Stimulated activated CD8-positive, alpha-beta memory T cell treated with anti-CD3 and anti-CD28 coated beads, Interleukin-7, amount 100 ng/mL, for 4 hours (primary cell): ENCODE measurements around the gene DOCK1.

Source experiments
- DNase-seq, 2 donors: peaks; one replicate each; pipeline ENCODE4 v3.0.0-alpha.2; 2020; ENCODE audit warnings: low read depth in 2 of 2

DOCK1 gene

DNA sequence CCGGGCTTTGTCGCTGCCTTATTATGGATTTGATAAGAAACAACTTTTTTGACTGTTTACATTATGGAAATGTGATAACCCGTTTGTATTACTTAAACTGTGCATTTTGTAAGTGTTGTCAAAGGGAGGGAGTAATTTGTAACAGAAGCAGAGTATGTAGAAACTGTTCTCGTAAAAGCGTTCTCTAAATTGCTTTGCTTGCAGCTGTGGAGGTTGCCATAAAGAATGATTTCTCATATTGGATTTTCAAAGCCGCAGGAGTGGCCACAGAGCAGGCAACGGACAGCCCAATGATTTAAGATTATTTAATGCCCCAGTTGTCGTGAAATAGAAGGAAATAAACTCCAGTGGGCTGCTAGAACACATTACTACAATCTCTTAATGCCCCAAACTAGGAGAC is 405.2 kb downstream of the DOCK1 start:
- DNase-seq, result no peak

DNA sequence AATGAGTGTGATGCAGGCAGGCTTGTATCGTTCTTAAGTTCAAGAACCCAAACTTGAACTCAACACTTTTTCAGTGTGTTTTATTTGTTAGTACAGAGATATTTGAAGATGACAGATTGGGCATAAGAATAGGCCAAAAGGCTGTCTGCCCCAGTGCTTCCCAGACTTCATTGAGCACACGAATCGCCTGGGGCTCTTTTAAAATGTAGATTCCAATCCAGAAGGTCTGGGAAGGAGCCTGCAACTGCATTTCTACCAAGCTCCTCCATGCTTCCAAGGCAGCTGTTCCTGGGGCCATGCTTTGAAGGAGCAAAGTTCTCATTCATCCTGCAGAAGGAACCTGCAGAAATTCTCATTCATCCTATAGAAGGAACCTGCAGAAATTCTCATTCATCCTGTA is 405.7 kb downstream of the DOCK1 start:
- no peak for DNase-seq

DNA sequence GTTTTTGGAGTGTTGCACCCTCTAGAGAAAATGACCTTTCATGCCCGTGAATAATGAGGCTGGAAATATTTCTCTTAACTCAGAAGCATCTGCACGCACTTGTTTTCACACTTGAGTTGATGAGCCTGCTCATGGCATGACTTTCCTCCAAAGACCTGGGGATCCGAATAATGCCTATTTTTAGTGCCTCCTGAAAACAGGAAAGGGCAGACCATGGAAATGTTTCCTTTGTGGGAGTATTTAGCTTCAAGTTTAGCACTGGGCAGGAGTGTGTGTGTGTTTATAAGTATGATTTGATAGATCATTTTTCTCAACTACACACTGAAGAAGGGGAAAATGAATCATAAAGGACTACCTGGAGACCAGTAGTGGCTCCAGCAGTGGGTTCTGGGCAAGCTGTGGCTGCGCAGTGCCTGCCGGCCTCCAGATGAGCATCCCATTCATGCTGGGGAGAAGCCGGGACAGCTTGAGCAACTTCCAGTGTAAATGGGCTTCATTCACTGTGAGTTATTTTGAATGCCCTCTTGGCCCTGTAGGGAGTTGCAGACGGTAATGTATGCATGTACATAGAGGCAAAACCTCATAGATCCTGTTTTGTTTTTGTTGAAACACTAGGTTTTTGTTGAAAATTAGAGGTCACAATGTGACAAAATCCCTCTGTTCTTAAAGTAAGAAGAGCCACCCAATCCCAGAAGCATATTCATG is 408.9 kb downstream of the DOCK1 start:
- no peak for DNase-seq

- DNase-seq, result no peak
Measured at GRCh38 chr10:127314797-127315196, 409.6 kb downstream of the DOCK1 start.

- DNase-seq, result no peak
Measured at GRCh38 chr10:127315888-127316287, 410.7 kb downstream of the DOCK1 start.

GRCh38 chr10:127318396-127318795 is 413.2 kb downstream of the DOCK1 start:
- DNase-seq, result no peak

DNA sequence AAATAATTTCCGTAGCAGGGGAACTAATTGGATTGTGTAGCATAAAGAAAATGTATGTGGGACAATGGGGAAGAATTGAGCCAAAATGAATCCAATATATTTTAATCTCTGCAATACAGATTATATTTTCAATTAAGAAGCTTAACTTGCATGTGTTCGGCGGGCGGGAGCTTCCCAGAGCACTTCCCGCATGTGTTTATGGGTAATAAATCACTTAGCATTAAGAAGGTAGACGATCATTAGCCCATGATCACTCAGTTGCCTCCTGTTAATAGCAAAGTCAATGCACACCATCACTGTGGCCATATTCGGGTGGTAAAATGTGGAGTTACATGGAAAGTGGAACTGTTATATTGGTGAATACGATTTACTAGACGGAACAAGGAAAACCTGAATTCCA is 414.0 kb downstream of the DOCK1 start:
- no peak for DNase-seq

GRCh38 chr10:127319691-127320090 is 414.5 kb downstream of the DOCK1 start:
- no peak for DNase-seq

DNA sequence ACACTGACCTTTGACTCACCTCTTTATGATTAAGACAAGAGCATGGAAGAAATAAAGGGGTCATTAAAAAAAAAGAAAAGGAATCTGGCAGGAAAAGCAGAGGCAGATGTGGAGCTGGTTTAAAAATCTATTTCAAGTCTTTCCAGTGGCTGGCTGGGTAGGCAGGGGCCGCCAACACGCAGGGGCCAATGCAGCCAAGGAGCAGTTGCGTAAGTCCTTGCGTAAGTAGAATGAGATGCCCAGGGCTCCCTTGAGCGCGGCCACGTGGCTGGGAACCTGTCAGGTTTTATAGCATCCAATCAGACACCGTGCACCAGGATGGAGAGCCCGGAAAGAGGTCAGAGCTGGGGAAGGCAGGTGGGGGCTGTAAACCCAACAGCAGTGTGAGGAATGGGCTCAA is 414.9 kb downstream of the DOCK1 start:
- no peak for DNase-seq

DNA sequence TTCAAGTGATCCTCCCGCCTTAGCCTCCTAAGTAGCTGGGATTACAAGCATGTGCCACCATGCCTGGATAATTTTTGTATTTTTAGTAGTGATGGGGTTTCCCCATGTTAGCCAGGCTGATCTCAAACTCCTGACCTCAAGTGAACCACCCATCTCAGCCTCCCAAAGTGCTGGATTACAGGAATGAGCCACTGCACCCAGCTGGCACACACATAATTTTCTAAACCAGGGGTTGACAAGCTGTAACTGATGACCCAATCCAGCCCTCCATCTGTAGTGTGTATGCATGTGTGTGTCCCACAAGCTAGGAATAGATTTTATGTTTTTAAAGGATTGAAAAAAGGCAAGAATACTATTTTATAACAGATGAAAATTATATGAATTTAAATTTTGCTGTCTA is 417.1 kb downstream of the DOCK1 start:
- no peak for DNase-seq

GRCh38 chr10:127325506-127325905 is 420.3 kb downstream of the DOCK1 start:
- no peak for DNase-seq

GRCh38 chr10:127326883-127327282 is 421.7 kb downstream of the DOCK1 start:
- no peak for DNase-seq

- DNase-seq, result no peak
Measured at GRCh38 chr10:127331696-127332095, 426.5 kb downstream of the DOCK1 start.

DNA sequence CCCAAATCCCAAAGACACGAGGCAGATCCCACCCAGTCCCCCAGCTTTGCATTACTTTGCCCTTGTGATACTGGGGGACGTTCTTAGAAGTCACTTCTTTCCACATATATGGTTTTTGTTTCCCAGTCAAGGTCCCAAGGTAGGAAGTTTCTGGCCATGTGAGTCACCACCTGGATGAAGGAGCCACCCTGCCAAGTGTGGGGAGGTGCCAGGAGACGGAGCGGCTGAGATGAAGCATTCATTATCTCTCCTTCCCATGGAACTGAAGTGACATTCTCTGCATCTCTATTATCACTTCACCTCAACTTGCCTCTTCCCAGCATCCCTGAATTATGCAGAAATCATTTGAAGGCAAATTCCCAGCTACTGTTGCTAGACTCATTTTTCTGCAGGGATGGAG is 427.4 kb downstream of the DOCK1 start:
- DNase-seq, result no peak

DNA sequence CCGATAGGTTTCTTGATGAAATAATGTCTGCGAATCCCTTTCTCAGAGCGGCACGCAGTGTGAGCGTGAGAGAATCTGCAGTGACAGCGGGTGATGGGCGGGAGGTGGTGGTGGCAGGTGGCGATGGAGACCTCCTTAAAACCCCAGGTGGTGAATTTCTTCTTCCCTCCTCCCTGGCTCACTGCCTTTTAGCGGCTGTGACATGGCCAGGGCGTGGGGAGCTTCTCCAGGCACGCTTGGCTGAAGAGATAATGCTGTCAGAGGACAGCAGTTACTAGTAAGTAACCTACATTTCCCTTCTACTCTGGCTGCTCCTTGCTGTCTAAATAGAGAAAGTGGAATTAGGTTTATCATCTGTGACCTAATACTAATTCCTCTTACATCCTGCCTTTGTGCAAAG is 432.6 kb downstream of the DOCK1 start:
- DNase-seq, result no peak

DNA sequence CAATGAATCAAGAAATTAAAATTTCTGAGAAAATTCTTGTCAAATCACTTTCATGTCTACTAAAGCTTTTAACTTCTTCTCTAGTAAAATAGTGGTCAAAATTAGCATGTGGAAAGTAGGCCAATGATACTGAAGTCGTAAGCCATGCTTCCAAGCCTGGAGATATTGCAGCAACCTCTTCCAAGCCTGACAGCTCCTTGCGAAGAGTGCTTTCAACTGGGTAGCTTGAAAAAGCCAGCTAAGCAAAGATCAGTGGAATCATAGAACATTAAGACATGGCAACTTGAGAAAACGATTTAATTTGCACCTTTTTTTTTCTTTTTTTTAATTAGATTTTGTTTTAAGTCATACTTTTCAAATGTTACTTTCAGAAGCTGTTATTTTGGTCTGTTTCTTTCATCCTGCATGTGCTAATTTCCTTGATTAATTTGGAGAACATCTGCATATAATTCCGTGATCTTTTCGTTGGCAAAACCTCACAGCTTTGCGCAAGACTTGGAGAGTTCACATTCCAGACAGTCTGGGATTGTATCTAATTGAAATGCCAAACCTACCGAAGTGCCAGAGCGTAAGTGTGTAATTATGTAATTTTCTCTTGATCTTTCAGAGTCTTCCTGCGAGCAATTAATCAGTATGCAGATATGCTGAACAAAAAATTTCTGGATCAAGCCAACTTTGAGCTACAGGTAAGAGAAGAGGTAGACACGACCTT is 433.3 kb downstream of the DOCK1 start:
- no peak for DNase-seq

- no peak for DNase-seq
Measured at GRCh38 chr10:127343821-127344220, 438.6 kb downstream of the DOCK1 start.

DNA sequence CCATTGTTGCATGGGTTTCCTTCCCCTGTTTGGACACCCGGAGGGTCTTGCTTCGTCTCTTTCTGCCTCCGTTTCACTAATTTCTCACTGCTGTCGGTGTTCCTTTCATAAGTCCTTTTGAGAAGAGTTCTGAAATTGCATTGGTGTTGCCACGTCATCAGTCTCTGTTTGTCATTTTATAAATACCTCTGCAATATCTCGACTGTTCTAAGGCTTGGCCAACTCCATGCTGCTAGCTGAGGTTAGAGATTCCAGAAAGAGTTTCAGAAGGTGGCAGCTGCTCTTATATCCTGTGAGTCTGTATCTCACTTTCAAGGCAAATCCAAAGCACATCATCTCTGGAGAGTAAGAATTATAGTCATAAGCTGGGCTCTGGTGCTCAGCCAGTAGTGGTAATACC is 439.1 kb downstream of the DOCK1 start:
- DNase-seq, result no peak

GRCh38 chr10:127345231-127345965 is 440.2 kb downstream of the DOCK1 start:
- DNase-seq, result no peak

- DNase-seq, result no peak
Measured at GRCh38 chr10:127346604-127347003, 441.4 kb downstream of the DOCK1 start.

DNA sequence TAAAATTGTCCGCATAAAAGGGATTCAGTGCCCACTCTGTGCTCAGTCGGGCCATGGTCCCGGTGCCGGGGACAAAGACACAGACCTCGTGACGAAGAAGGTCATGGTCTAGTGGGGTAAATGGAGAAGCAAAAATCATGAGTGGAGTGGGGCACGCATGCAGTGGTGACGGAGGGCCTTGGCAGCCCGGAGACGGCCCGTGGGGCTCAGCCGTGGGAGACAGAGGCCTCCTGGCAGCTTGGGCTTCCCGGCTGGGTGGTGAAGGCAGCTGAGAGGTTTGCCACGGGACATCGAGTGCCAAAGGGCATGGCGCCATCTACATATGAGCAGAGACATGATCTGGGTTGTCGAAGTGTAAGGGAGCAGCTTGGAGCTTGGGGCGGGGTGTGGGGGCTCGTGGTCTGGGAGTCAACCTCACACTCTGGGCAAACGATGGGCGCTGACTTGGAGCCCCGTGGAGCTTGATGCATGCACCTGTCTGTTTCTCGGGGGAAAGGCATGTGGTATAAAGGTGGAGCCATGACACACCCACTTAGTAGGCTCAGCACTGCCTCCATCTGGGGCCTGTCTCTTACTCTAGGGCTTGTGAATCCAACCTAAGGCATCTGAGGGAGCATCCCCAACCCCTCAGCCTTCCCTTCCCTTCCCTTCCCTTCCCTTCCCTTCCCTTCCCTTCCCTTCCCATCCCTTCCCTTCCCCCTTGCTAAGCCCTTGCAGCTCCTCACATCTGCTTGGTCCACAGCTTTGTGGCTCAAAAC is 442.2 kb downstream of the DOCK1 start:
- DNase-seq, result no peak

DNA sequence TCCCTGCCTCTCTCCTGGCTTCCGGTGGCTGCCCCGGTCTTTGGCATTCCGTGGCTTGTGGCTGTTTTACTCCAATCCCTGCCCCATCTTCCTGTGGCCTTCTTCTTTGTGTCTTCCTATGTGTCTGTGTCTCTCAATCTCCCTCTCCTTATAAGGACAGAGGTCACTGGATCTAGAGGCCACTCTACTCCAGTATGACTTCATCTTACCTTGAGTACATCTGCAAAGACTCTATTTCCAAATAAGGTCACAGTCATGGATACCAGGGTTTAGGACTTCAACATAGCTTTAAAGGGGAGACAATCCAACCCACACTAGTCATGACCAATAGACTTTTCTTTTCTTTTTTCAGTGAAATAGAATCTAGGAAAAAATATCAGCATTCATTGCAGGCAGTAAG is 444.5 kb downstream of the DOCK1 start:
- DNase-seq, result no peak
